ENCODE measurements around the gene ABCC11.

DNA sequence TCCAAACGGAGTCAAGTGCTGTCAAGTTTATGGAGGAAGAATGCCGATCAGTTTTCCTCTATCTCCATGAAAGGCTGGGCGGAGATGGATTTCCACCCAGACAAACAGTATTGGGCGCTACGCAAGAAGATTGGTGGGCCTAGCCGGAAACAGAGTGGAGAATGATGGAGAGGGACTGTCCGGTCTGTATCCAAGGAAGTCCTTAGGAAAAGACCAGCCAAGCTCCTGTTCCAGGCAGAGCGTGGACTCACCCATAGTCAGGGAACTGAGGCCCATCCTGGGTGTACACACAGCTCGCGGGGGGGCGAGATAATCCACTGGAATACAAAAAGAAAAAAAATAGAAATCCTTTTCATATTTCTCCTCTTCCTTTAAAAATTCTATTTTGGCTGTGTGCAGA, 90.0 kb downstream of the ABCC11 start:
- TF ChIP-seq, protein P1, sequence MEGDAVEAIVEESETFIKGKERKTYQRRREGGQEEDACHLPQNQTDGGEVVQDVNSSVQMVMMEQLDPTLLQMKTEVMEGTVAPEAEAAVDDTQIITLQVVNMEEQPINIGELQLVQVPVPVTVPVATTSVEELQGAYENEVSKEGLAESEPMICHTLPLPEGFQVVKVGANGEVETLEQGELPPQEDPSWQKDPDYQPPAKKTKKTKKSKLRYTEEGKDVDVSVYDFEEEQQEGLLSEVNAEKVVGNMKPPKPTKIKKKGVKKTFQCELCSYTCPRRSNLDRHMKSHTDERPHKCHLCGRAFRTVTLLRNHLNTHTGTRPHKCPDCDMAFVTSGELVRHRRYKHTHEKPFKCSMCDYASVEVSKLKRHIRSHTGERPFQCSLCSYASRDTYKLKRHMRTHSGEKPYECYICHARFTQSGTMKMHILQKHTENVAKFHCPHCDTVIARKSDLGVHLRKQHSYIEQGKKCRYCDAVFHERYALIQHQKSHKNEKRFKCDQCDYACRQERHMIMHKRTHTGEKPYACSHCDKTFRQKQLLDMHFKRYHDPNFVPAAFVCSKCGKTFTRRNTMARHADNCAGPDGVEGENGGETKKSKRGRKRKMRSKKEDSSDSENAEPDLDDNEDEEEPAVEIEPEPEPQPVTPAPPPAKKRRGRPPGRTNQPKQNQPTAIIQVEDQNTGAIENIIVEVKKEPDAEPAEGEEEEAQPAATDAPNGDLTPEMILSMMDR (IDR thresholded peaks at IDR 0.05; ENCODE audit: insufficient read depth, low read length, poor library complexity, severe bottlenecking) = no peak
- TF ChIP-seq EZH2phosphoT487 (conservative IDR thresholded peaks at IDR 0.05; ENCODE audit: low read length) = no peak

Data from SU-DHL-6 (cell line).